ENCODE measurements around the gene TBX20.
"Not testable (repeated sequence)": the region's sequence is repeated elsewhere in the genome, so short reads cannot be mapped to it uniquely, and the experiment has no call there.

- TF ChIP-seq CTCF (IDR thresholded peaks at IDR 0.05; ENCODE audit: insufficient read depth, low read depth, low read length); EZH2 (IDR thresholded peaks at IDR 0.05; ENCODE audit: insufficient read depth, low read length): not testable (repeated sequence)
Measured at GRCh38 chr7:35190146-35190773, 63.6 kb downstream of the TBX20 start.

Data from astrocyte (in vitro differentiated cells and primary cell).